Measurements from ENCODE around the gene PRDX4. TPM values are rescaled to one million over a fixed set of nuclear protein-coding genes. Genes with fewer than 3 reads are reported as not detected.
"Not testable (repeated sequence)": the region's sequence is repeated elsewhere in the genome, so short reads cannot be mapped to it uniquely, and the experiment has no call there.

Gene PRDX4
- total RNA-seq, 4 donors from 2014 or later: 39.6 to 68.0 (median 49.9) TPM

- no peak for DNase-seq (ENCODE audit: low spot score in 2 of 2)
- WGBS, 2 donors: 80 to 100% methylated on average over 1 of the region's 1 CpG
- TF ChIP-seq CTCF (IDR thresholded peaks at IDR 0.05) (no peak), POLR2A (IDR thresholded peaks at IDR 0.05) (no peak)
- H3K4me3 ChIP-seq (ENCODE audit: low read depth, poor library complexity, severe bottlenecking): no peak overlapping the region
- intact Hi-C loops (cut with DNase I; ENCODE audit: low total_unique reads): no loop called here
Measured at GRCh38 chrX:23662853-23663252, 4.4 kb upstream of the PRDX4 start.

- TF ChIP-seq CTCF (IDR thresholded peaks at IDR 0.05): no peak
- no peak for TF ChIP-seq POLR2A (IDR thresholded peaks at IDR 0.05)
- H3K4me3 ChIP-seq (ENCODE audit: low read depth, poor library complexity, severe bottlenecking): no peak overlapping the region
- no peak for DNase-seq (ENCODE audit: low spot score in 2 of 2)
- 93 to 100% methylated on average over 1 to 10 of the region's 10 CpGs for WGBS, 2 donors
- intact Hi-C loops (cut with DNase I; ENCODE audit: low total_unique reads): no loop called here
Measured at GRCh38 chrX:23664496-23664895, 2.8 kb upstream of the PRDX4 start.

DNA sequence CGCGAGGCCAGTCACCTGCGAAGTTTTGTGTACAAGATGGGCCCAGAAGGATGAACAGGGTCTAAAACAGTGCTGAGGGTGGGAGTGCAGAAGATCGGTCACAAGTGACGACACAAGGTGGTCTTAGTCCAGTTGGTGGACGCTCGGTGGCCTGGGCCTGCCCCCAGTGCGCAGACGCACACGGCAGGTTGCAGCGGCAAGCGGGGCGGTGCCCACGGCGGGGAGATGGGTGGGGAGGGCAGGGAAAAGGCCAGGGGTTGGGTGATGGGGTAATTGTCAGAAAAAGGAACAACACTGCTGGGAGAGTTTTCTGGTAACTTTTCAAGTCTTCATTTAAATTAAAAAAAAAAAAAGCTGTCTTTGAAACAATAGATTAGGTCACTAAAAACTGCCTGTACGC, 1.0 kb upstream of the PRDX4 start:
- 81 to 92% methylated on average over 16 of the region's 16 CpGs for WGBS, 2 donors
- intact Hi-C loops (cut with DNase I; ENCODE audit: low total_unique reads): no loop called here
- no peak for DNase-seq (ENCODE audit: low spot score in 2 of 2)
- TF ChIP-seq POLR2A (IDR thresholded peaks at IDR 0.05) (no peak), CTCF (IDR thresholded peaks at IDR 0.05) (no peak)
- H3K4me3 ChIP-seq (ENCODE audit: low read depth, poor library complexity, severe bottlenecking): no peak overlapping the region

DNA sequence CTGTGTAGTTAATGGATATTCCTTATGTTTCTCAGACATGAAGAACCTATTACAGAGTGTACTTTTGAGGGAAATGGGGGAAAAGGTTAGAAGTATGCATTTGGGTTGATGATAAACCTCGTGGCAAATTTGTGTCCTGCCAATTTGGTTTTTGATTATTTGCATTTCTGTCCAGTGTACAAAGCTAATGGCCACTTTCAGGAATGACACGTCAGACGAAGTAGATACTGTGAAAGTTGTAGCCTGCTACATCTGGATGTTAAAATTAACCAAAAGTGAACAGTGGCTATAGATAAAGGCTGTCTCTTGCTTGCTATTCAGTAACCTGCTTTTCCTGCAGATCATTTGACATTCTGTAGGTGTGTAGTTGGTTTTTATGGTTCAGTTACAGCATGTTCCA, 1.0 kb downstream of the PRDX4 start:
- WGBS, 2 donors: 3 to 28% methylated on average over 3 of the region's 3 CpGs
- no peak for TF ChIP-seq POLR2A (IDR thresholded peaks at IDR 0.05)
- no peak for TF ChIP-seq CTCF (IDR thresholded peaks at IDR 0.05)
- intact Hi-C loops (cut with DNase I; ENCODE audit: low total_unique reads): no loop called here
- no peak overlapping the region for H3K4me3 ChIP-seq (ENCODE audit: low read depth, poor library complexity, severe bottlenecking)
- no peak for DNase-seq (ENCODE audit: low spot score in 2 of 2)

- intact Hi-C loops (cut with DNase I; ENCODE audit: low total_unique reads): no loop called here
- no peak overlapping the region for H3K4me3 ChIP-seq (ENCODE audit: low read depth, poor library complexity, severe bottlenecking)
- TF ChIP-seq POLR2A (IDR thresholded peaks at IDR 0.05) (no peak), CTCF (IDR thresholded peaks at IDR 0.05) (no peak)
- no peak for DNase-seq (ENCODE audit: low spot score in 2 of 2)
- whole genome bisulfite sequencing, 2 donors: 81 to 100% methylated on average over 1 of the region's 1 CpG
Measured at GRCh38 chrX:23670528-23670927, 3.2 kb downstream of the PRDX4 start.

DNA sequence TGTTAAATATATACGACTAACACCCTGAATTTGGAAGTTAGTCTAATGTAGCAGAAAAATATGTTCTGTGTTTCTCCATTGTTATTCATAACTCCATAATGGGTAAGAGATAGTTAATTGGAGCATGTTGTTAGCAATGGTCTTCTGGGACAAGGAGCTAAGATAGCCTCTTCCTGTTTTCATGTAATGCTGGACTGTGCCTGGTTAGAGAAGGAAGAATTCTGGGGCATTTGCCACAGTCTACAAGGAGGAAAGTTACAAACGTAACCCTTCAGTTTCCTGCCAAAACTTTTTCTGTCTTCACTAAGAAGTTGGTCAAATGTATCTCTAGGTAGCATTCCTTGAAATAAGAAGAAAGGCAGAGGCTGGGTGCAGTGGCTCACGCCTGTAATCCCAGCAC, 5.8 kb downstream of the PRDX4 start:
- 65 to 76% methylated on average over 3 of the region's 3 CpGs for WGBS, 2 donors
- H3K4me3 ChIP-seq (ENCODE audit: low read depth, poor library complexity, severe bottlenecking): no peak overlapping the region
- DNase-seq (ENCODE audit: low spot score in 2 of 2): no peak
- intact Hi-C loops (cut with DNase I; ENCODE audit: low total_unique reads): no loop called here
- TF ChIP-seq POLR2A (IDR thresholded peaks at IDR 0.05) (no peak), CTCF (IDR thresholded peaks at IDR 0.05) (no peak)

DNA sequence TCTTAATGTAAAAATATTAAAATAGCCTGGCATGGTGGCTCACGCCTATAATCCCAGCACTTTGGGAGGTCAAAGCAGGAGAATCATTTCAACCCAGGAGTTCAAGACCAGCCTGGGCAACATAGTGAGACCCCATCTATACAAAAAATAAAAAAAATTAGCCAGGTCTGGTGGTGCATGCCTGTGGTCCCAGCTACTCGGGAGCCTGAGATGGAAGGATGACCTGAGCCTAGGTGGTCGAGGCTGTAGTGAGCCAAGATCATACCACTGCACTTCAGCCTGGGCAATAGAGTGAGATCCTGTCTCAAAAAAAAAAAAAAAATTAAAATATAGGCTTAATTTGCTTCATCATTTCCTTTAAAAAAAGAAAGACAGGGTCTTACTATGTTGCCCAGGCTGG, 9.2 kb downstream of the PRDX4 start:
- H3K4me3 ChIP-seq (ENCODE audit: low read depth, poor library complexity, severe bottlenecking); intact Hi-C loops (cut with DNase I; ENCODE audit: low total_unique reads); DNase-seq (ENCODE audit: low spot score in 2 of 2): not testable (repeated sequence)
- WGBS, 2 donors: 84 to 98% methylated on average over 3 of the region's 3 CpGs
